SK-N-SH treated with all-trans-retinoic acid at 6 μM for 48 hours (cell line): ENCODE measurements around the gene PSME3.

Source experiments
- ARNTL ChIP-seq: fragments of 450-650 bp; formaldehyde crosslinking; IDR thresholded peaks from 2 replicates; pipeline ENCODE4 v1.5.0; 2020; ENCODE audit warnings: low read depth, mild to moderate bottlenecking, moderate library complexity, borderline replicate concordance
- TF ChIP-seq, protein P1 (sequence below): fragments of 250-450 bp; sonication (Bioruptor Pico); IDR thresholded peaks from 2 replicates; pipeline ENCODE4 v1.5.1; 2020; ENCODE audit warnings: low read depth, mild to moderate bottlenecking, moderate library complexity

DNA sequence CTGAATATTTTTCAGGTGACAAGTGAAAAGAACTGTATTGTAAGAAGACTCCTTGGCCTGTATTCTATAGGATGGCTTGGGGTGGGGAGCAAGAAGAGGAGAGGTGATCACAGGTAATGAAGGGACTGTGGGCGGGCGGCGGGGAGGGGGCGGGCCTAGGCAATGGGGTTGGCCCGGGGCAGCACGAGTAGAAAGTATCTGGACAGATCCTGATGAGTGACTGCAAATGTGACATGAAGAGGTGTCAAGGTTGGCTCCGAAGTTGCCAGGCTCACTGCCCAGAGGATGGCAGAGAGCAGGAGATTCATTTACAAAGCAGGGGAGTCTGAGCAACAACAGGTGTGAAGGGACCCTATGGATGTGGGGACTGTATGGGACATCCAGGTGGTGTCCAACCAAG, 56.6 kb downstream of the PSME3 start:
- TF ChIP-seq ARNTL (CRISPR knock-in tag), result no peak
- TF ChIP-seq, protein P1, sequence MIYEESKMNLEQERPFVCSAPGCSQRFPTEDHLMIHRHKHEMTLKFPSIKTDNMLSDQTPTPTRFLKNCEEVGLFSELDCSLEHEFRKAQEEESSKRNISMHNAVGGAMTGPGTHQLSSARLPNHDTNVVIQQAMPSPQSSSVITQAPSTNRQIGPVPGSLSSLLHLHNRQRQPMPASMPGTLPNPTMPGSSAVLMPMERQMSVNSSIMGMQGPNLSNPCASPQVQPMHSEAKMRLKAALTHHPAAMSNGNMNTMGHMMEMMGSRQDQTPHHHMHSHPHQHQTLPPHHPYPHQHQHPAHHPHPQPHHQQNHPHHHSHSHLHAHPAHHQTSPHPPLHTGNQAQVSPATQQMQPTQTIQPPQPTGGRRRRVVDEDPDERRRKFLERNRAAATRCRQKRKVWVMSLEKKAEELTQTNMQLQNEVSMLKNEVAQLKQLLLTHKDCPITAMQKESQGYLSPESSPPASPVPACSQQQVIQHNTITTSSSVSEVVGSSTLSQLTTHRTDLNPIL, result no peak
